HCT116 (cell line): ENCODE data around the gene GRHL1. TPM values are rescaled to one million over a fixed set of nuclear protein-coding genes. Genes with fewer than 3 reads are reported as not detected.

Source experiments
- ATAC-seq: fragments of 200-7000 bp; cut with Tn5 transposase; 2 replicates; pipeline ENCODE4 v1.9.1; 2020; ENCODE audit warnings: mild to moderate bottlenecking, moderate library complexity
- BruUV-seq: library from RNA; stranded (reverse); fragments of 400-500 nt; replicated peaks from 2 replicates; lab custom pipeline; 2021; lab: Mats Ljungman, UMichigan
- CTCF ChIA-PET: fragments of 300-600 bp; sonication (Branson Sonifier 250); formaldehyde crosslinking; loops from one replicate; lab custom pipeline; 2021; ENCODE audit warnings: antibody characterized with exemption; lab: Charles Lee
- POLR2A ChIA-PET: fragments of 300-600, 350-600 bp; sonication (Branson Sonifier 250); formaldehyde crosslinking; loops from one replicate; lab custom pipeline; 2021; ENCODE audit warnings: antibody characterized with exemption; lab: Charles Lee
- RAD21 ChIA-PET, 2 experiments: fragments of 300-600 bp; sonication (Branson Sonifier 250); formaldehyde crosslinking; loops; one replicate each; lab custom pipeline; 2023; ENCODE audit warnings: low total read pairs in 2 of 2; ENCODE audit not compliant: uncharacterized antibody in 2 of 2, unreplicated experiment in 2 of 2, low non-redundant PET in 1 of 2; lab: Charles Lee
- DNase-seq: peaks from one replicate; pipeline ENCODE4 v3.0.0-alpha.2; 2010; ENCODE audit warnings: low read depth, low spot score
- H2AFZ ChIP-seq: fragments of 200-600 bp; shearing (Covaris generic), sonication (generic); 2 replicates; pipeline ENCODE4 v1.6.1; 2017; ENCODE audit warnings: low read depth, mixed run types, mixed read lengths, antibody characterized with exemption, low read length; ENCODE audit not compliant: poor library complexity, severe bottlenecking
- H3K27ac ChIP-seq: 2 replicates; pipeline ENCODE4 v1.5.1; 2012; ENCODE audit warnings: low read depth, low read length
- H3K27me3 ChIP-seq: fragments of 200-600 bp; sonication (generic); 2 replicates; pipeline ENCODE4 v1.6.1; 2016; ENCODE audit warnings: mixed run types, low read length, mixed read lengths; ENCODE audit not compliant: insufficient read depth
- H3K36me3 ChIP-seq, 2 experiments: fragments of 200-500 bp in 1 of 2; fragments of 200-600 bp in 1 of 2; sonication (Bioruptor generic) in 1 of 2; sonication (generic) in 1 of 2; 2 replicates each; pipeline versions ENCODE4 v1.5.1 to v1.6.1; 2014 to 2016; ENCODE audit warnings: low read length in 2 of 2, inconsistent platforms in 1 of 2, mixed read lengths in 1 of 2, mixed run types in 1 of 2; ENCODE audit not compliant: insufficient read depth in 2 of 2, control insufficient read depth in 1 of 2
- H3K4me1 ChIP-seq, 2 experiments: fragments of 200-600 bp in 1 of 2; sonication (generic) in 1 of 2; 2 replicates each; pipeline versions ENCODE4 v1.5.1 to v1.6.1; 2012 to 2017; ENCODE audit warnings: low read length in 2 of 2, inconsistent platforms in 1 of 2, mild to moderate bottlenecking in 1 of 2, mixed read lengths in 1 of 2, mixed run types in 1 of 2, moderate library complexity in 1 of 2; ENCODE audit not compliant: insufficient read depth in 2 of 2, control insufficient read depth in 1 of 2
- H3K4me2 ChIP-seq: fragments of 200-600 bp; sonication (generic); 2 replicates; pipeline ENCODE4 v1.6.1; 2017; ENCODE audit warnings: mixed run types, low read length, mixed read lengths
- H3K4me3 ChIP-seq, 2 experiments: fragments of 200-600 bp in 1 of 2; sonication (generic) in 1 of 2; replicated peaks in 1 of 2; 2 replicates each; pipeline ENCODE4 v1.5.1; 2011 to 2016; ENCODE audit warnings: low read length in 2 of 2, control low read depth in 1 of 2, low read depth in 1 of 2, mild to moderate bottlenecking in 1 of 2, mixed read lengths in 1 of 2, mixed run types in 1 of 2
- H3K79me2 ChIP-seq: fragments of 200-600 bp; sonication (generic); 2 replicates; pipeline ENCODE4 v1.6.1; 2017; ENCODE audit warnings: mild to moderate bottlenecking, mixed run types, low read length, moderate library complexity, mixed read lengths; ENCODE audit not compliant: insufficient read depth
- H3K9ac ChIP-seq: fragments of 200-600 bp; sonication (generic); 2 replicates; pipeline ENCODE4 v1.6.1; 2016; ENCODE audit warnings: low read length, mixed read lengths
- H3K9me2 ChIP-seq: fragments of 200-600 bp; sonication (generic), shearing (Covaris generic); 2 replicates; pipeline ENCODE4 v1.6.1; 2017; ENCODE audit warnings: mixed run types, mild to moderate bottlenecking, moderate library complexity; ENCODE audit not compliant: insufficient read depth
- H3K9me3 ChIP-seq, 2 experiments: fragments of 200-500 bp in 1 of 2; fragments of 200-600 bp in 1 of 2; sonication (Bioruptor generic) in 1 of 2; sonication (generic) in 1 of 2; 2 replicates each; pipeline ENCODE4 v1.6.1; 2014 to 2017; ENCODE audit warnings: low read length in 2 of 2, mixed read lengths in 2 of 2, inconsistent platforms in 1 of 2, low read depth in 1 of 2, mild to moderate bottlenecking in 1 of 2, mixed run types in 1 of 2, moderate library complexity in 1 of 2; ENCODE audit not compliant: control insufficient read depth in 1 of 2, insufficient read depth in 1 of 2
- H4K20me1 ChIP-seq: fragments of 200-600 bp; sonication (generic), shearing (Covaris generic); 2 replicates; pipeline ENCODE4 v1.6.1; 2017; ENCODE audit warnings: mixed run types, mild to moderate bottlenecking, moderate library complexity; ENCODE audit not compliant: insufficient read depth
- ATF3 ChIP-seq: IDR thresholded peaks from 2 replicates; pipeline ENCODE4 v1.6.1; 2012
- CEBPB ChIP-seq: IDR thresholded peaks from 2 replicates; pipeline ENCODE4 v1.6.1; 2012; ENCODE audit warnings: low read depth
- EGR1 ChIP-seq: IDR thresholded peaks from 2 replicates; pipeline ENCODE4 v1.6.1; 2012; ENCODE audit warnings: low read depth
- EZH2 ChIP-seq: fragments of 200-600 bp; sonication (generic); IDR thresholded peaks from 2 replicates; pipeline ENCODE4 v1.6.1; 2017; ENCODE audit warnings: antibody characterized with exemption, mixed run types
- EZH2phosphoT487 ChIP-seq: fragments of 200-600 bp; IDR thresholded peaks from 2 replicates; pipeline ENCODE4 v1.6.1; 2018; ENCODE audit warnings: antibody characterized with exemption, borderline replicate concordance
- FOSL1 ChIP-seq: IDR thresholded peaks from 2 replicates; pipeline ENCODE4 v1.6.1; 2012; ENCODE audit warnings: low read depth
- POLR2A ChIP-seq: IDR thresholded peaks from 2 replicates; pipeline ENCODE4 v1.7.0; 2011; ENCODE audit warnings: borderline replicate concordance; ENCODE audit not compliant: insufficient read depth, insufficient read length; ENCODE audit errors: extremely low read depth
- RAD21 ChIP-seq: IDR thresholded peaks from 2 replicates; pipeline ENCODE4 v1.6.1; 2012; ENCODE audit warnings: low read depth, mild to moderate bottlenecking
- REST ChIP-seq: IDR thresholded peaks from 2 replicates; pipeline ENCODE4 v1.6.1; 2012; ENCODE audit warnings: low read depth
- SIN3A ChIP-seq: IDR thresholded peaks from 2 replicates; pipeline ENCODE4 v1.6.1; 2012; ENCODE audit warnings: low read depth
- SP1 ChIP-seq: IDR thresholded peaks from 2 replicates; pipeline ENCODE4 v1.6.1; 2012; ENCODE audit warnings: low read depth
- SRF ChIP-seq: IDR thresholded peaks from 2 replicates; pipeline ENCODE4 v1.6.1; 2012; ENCODE audit warnings: low read depth
- TCF7L2 ChIP-seq: IDR thresholded peaks from 2 replicates; pipeline ENCODE4 v1.7.0; 2011; ENCODE audit warnings: borderline replicate concordance, inconsistent platforms; ENCODE audit not compliant: insufficient read depth, insufficient read length; ENCODE audit errors: extremely low read depth
- YY1 ChIP-seq: IDR thresholded peaks from 2 replicates; pipeline ENCODE4 v1.6.1; 2011; ENCODE audit warnings: low read length, low read depth, moderate library complexity, mild to moderate bottlenecking; ENCODE audit not compliant: insufficient replicate concordance; ENCODE audit errors: extremely low read depth
- ZBTB33 ChIP-seq: IDR thresholded peaks from 2 replicates; pipeline ENCODE4 v1.6.1; 2011; ENCODE audit warnings: mild to moderate bottlenecking, low read length, moderate library complexity; ENCODE audit not compliant: insufficient replicate concordance; ENCODE audit errors: extremely low read depth
- ZFX ChIP-seq: fragments of 450-650 bp; IDR thresholded peaks from 2 replicates; pipeline ENCODE4 v1.6.1; 2017
- intact Hi-C: fragments of 100-400 bp; cut with micrococcal nuclease; formaldehyde crosslinking; loops from 2 replicates; pipeline ENCODE4 v1.10.0; 2022
- total RNA-seq: library from RNA; stranded (reverse); gene quantifications from one replicate; pipeline ENCODE4 v1.2.1, GENCODE V29; 2021; ENCODE audit not compliant: unreplicated experiment

Gene GRHL1
- total RNA-seq, 1 experiment from 2014 or later = 8.5 TPM

GRCh38 chr2:10016802-10017258 is 65.3 kb downstream of the GRHL1 start:
- Histone ChIP-seq H3K4me3 (no peak overlapping the region), H3K36me3 (no peaks in the 10 kb centered on the region), H3K9me3 (peaks cover 0 to 6% of the 10 kb centered on the region in 2 experiments; a peak in 1 of 4 replicates), H3K9me2 (no peaks in the 10 kb centered on the region), H2AFZ (no peak overlapping the region), H3K9ac (no peak overlapping the region), H3K4me2 (peak overlapping the region; percentile 63; the same call in 1 of the 2 replicates), H4K20me1 (no peaks in the 10 kb centered on the region), H3K27ac (no peak overlapping the region; the same call in 1 of the 2 replicates), H3K27me3 (no peaks in the 10 kb centered on the region), H3K4me1 (peaks cover 7 to 29% of the 10 kb centered on the region in 2 experiments), H3K79me2 (no peaks in the 10 kb centered on the region)
- ChIA-PET RAD21 (no interaction called here), CTCF (no interaction called here), POLR2A (no interaction called here)
- BruUV-seq = no TSS peak
- TF ChIP-seq ATF3 (no peak), YY1 (no peak), SP1 (no peak), SRF (no peak), TCF7L2 (no peak), SIN3A (no peak), POLR2A (no peak), FOSL1 (no peak), EZH2 (no peak), ZBTB33 (no peak), ZFX (no peak), CEBPB (no peak), REST (no peak), EGR1 (no peak), RAD21 (no peak), EZH2phosphoT487 (no peak)
- intact Hi-C loops = no loop called here
- DNase-seq (no peak), ATAC-seq (no peak)
